Spleen (tissue), 7 donors: ENCODE data around the gene REL.

Source experiments
- CTCF ChIP-seq, 11 experiments: fragments of 200-600 bp in 7 of 11; fragments of 450-650 bp in 4 of 11; sonication (generic) in 4 of 11; IDR thresholded peaks in 8 of 11; conservative IDR thresholded peaks in 3 of 11; 1 replicate in 7 of 11; 2 replicates in 4 of 11; pipeline versions ENCODE4 v1.4.0 to v1.8.0; 2016 to 2021; ENCODE audit warnings: antibody characterized with exemption in 11 of 11, inconsistent platforms in 4 of 11, mild to moderate bottlenecking in 1 of 11
- POLR2A ChIP-seq, 3 donors: fragments of 450-650 bp; IDR thresholded peaks; one replicate each; pipeline ENCODE4 v1.5.1; 2017; ENCODE audit warnings: antibody characterized with exemption in 3 of 3, mild to moderate bottlenecking in 1 of 3
- POLR2AphosphoS5 ChIP-seq, 3 donors: sonication (generic); formaldehyde crosslinking; IDR thresholded peaks; one replicate each; pipeline ENCODE4 v1.5.1; 2017; ENCODE audit warnings: antibody characterized with exemption in 3 of 3
- donor health status: DM: no; HTN: no; CAD: no; lungs with moderate emphysema.
- donor health status: DM: no; HTN: no; CAD: no.
- donor health status: DM: no; HTN: no; CAD: no.

- TF ChIP-seq CTCF (IDR thresholded peaks at IDR 0.05 in 8 of 11, conservative IDR thresholded peaks at IDR 0.05 in 3 of 11) (no peak), POLR2A (IDR thresholded peaks at IDR 0.05) (no peak), POLR2AphosphoS5 (IDR thresholded peaks at IDR 0.05) (no peak)
Measured at GRCh38 chr2:60934165-60934722, 52.9 kb downstream of the REL start.
